C4-2B (cell line): ENCODE measurements around the gene ABCD4.

Experiments
- CTCF ChIP-seq: fragments of 450-650 bp; conservative IDR thresholded peaks from 2 replicates; pipeline ENCODE4 v1.5.1; 2017; ENCODE audit warnings: mild to moderate bottlenecking
- ZFX ChIP-seq: fragments of 450-650 bp; IDR thresholded peaks from 2 replicates; pipeline ENCODE4 v1.6.1; 2017

- no peak for TF ChIP-seq CTCF
- TF ChIP-seq ZFX: no peak
These were observed 11.8 kb upstream of the ABCD4 start for GRCh38 chr14:74314576-74314975.
